Ascending aorta (tissue), 2 donors: ENCODE results near the gene CTSZ. TPM values are rescaled to one million over a fixed set of nuclear protein-coding genes. Genes with fewer than 3 reads are reported as not detected.

Source experiments
- DNase-seq, 2 donors: peaks; one replicate each; pipeline ENCODE4 v3.0.0-alpha.2; 2019; ENCODE audit warnings: low spot score in 2 of 2
- H3K27ac ChIP-seq, 2 donors: fragments of 200-600 bp; sonication (generic); one replicate each; pipeline ENCODE4 v1.5.1; 2016 to 2017; ENCODE audit warnings: mild to moderate bottlenecking in 1 of 2
- H3K27me3 ChIP-seq: fragments of 200-600 bp; sonication (generic); one replicate; pipeline ENCODE4 v1.5.1; 2017
- H3K36me3 ChIP-seq, 2 donors: fragments of 200-600 bp; sonication (generic); one replicate each; pipeline ENCODE4 v1.5.1; 2016
- H3K4me1 ChIP-seq, 2 donors: fragments of 200-600 bp; sonication (generic); one replicate each; pipeline ENCODE4 v1.5.1; 2016 to 2017; ENCODE audit warnings: mild to moderate bottlenecking in 1 of 2
- H3K4me3 ChIP-seq, 2 donors: fragments of 200-600 bp; sonication (generic); one replicate each; pipeline ENCODE4 v1.5.1; 2016 to 2017; ENCODE audit warnings: mild to moderate bottlenecking in 1 of 2
- H3K9me3 ChIP-seq, 2 donors: fragments of 200-600 bp; sonication (generic); one replicate each; pipeline ENCODE4 v1.5.1; 2016
- CTCF ChIP-seq, 3 experiments: fragments of 200-600 bp in 2 of 3; fragments of 450-650 bp in 1 of 3; sonication (generic) in 2 of 3; IDR thresholded peaks; one replicate each; pipeline ENCODE4 v1.5.1; 2016 to 2019; ENCODE audit warnings: antibody characterized with exemption in 3 of 3, mild to moderate bottlenecking in 1 of 3, moderate library complexity in 1 of 3
- intact Hi-C: fragments of 100-400 bp; cut with DNase I; formaldehyde crosslinking; loops from one replicate; pipeline ENCODE4 v1.15.1; 2023
- total RNA-seq: library from RNA; depleted of rRNA; stranded (reverse); fragments of >200 nt; gene quantifications from one replicate; pipeline ENCODE4 v1.1.0, GENCODE V29; 2016

CTSZ gene
- total RNA-seq, 1 donor from 2014 or later = 342 TPM

DNA sequence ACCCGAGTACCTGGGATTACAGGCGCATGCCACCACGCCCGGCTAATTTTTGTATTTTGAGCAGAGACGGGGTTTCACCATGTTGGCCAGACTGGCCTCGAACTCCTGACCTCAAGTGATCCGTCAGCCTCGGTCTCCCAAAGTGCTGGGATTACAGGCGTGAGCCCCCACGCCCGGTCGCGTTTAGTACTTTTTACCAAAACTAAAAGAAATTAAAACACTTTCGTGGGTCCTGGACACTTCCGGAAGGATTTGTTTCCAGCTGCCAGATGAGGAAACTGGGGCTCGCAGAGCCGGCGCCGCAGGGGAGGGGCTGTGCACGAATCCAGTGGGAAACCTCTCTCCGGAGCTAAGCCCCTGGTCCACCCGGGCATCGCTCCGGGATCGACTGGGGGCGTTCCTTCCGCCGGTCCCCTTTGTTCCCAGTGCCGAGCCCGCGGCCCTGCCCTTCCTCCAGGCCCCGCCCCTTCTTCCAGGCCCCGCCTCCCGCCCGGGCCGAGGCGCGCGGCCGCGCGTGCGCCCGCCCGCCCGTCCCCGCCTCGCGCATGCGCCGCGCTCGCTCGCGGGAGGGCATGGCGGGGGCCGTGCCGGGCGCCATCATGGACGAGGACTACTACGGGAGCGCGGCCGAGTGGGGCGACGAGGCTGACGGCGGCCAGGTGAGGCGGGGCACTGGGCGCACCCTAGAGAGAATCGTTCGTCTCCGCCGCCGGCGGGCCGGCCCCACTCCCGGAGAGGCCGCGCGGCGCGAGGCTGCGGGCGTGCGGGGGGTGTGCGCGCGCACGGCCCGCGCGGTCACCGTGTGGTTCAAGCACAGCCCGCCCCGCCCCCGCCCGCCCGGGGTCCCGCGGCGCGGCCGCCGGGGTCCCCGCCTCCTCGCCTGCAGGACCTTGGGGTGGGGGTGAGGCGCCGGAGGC, 26.1 kb downstream of the CTSZ start, which contains the start of gene NELFCD:
Gene NELFCD, plus strand, starts transcription at position 546 of the 917 bp plus-strand sequence. Its CDS starts 54 bp downstream, at position 600.
- H3K4me1 ChIP-seq = peaks cover 3 to 15% of the 10 kb centered on the region in 2 donors
- no peak for TF ChIP-seq CTCF (IDR thresholded peaks at IDR 0.05)
- H3K4me3 ChIP-seq = peak within 1 kb of the TSS; percentile 85 to 96
- peak in 1 of 2 donors; percentile 92 for DNase-seq
- no peaks in the 10 kb centered on the region for H3K36me3 ChIP-seq
- no peaks in the 10 kb centered on the region for H3K27me3 ChIP-seq
- intact Hi-C loops = loop anchor here (1.0 to 2.0 kb wide), 5 partner anchors 26 to 92 kb away; partner anchors contain the start of genes CTSZ and PRELID3B
- H3K9me3 ChIP-seq = peaks cover 0 to 4% of the 10 kb centered on the region in 2 donors
- H3K27ac ChIP-seq = peak within 1 kb of the TSS; percentile 83 to 85

DNA sequence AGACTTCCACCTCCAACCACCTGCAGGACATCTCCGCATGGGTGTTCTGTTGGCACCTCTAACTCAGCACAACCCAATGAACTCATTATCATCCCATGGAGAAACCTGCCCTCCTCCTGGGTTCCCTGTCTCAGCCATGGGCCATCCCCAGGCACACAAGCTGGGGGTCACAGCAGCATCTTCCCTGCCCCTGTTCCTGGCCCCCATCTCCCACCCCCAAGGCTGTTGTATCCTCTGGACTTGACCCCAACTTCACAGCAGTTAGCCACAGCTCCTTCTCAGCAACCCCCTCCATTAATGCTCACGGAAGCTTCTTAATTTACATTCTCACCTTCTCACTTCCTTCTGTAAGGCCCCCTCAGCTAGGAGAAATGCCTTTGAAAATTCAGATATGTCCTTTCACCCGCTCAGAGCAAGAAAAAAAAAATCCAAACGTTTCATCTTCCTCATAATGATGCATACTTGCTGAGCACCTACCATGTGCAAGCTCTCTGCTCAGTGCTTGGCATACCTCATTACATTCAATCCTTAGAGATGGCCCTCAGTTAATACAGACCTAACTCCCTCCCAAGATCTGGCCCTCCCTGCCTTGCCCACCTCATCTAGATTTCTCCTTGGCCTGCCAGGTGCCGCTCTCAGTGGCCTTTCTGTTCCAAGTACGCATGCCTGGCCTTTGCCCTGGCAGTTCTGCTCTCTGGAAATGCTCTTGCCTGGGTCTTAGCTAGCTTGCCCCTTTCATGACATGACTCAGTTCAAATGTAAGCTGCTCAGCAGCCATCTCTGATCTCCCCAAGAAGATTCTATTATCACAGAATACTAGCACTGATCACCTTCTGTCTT, 28.5 kb downstream of the CTSZ start:
- peaks cover 3 to 11% of the 10 kb centered on the region in 2 donors for H3K4me1 ChIP-seq
- H3K9me3 ChIP-seq = peaks cover 0 to 17% of the 10 kb centered on the region in 2 donors
- no peak overlapping the region for H3K4me3 ChIP-seq
- no peak for TF ChIP-seq CTCF (IDR thresholded peaks at IDR 0.05)
- intact Hi-C loops = no loop called here
- H3K36me3 ChIP-seq = no peaks in the 10 kb centered on the region
- DNase-seq = peak in 1 of 2 donors; percentile 54
- H3K27ac ChIP-seq = no peak overlapping the region
- no peaks in the 10 kb centered on the region for H3K27me3 ChIP-seq

DNA sequence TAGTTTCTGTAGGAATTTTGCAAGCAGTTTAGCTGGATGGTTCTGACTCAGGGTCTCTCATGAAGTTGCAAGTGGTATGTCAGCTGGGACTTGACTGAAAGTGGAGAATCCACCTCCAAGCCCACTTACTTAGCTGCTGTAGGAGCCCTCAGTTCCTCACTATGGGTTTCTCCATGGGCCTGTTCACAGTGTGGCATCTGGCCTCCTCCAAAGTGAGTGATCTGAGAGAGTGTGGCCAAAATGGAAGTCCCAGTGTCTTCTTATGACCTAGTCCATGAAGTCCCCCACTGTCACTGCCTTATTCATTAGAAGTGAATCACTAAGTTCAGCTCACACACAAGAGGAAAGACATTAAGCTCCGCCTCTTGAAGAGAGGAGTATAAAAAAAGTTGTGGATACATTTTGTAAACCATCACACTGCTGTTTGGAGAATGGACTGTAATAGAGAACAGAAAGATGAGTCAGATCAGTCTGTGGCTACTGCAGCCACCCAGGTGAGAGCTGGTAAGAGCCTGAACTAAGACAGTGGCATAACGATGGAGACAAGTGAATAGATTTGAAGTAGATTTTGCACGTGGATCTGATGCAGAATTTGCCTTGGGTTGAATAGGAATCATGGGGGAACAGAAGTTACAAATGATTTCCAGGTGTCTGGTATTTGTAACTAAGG, 30.9 kb downstream of the CTSZ start:
- Histone ChIP-seq H3K27me3 (no peaks in the 10 kb centered on the region), H3K4me3 (no peak overlapping the region), H3K9me3 (peaks cover 0 to 17% of the 10 kb centered on the region in 2 donors), H3K4me1 (peaks cover 0 to 3% of the 10 kb centered on the region in 2 donors), H3K36me3 (no peaks in the 10 kb centered on the region), H3K27ac (no peak overlapping the region)
- DNase-seq = peak in 1 of 2 donors; percentile 30
- no peak for TF ChIP-seq CTCF (IDR thresholded peaks at IDR 0.05)
- intact Hi-C loops = no loop called here

DNA sequence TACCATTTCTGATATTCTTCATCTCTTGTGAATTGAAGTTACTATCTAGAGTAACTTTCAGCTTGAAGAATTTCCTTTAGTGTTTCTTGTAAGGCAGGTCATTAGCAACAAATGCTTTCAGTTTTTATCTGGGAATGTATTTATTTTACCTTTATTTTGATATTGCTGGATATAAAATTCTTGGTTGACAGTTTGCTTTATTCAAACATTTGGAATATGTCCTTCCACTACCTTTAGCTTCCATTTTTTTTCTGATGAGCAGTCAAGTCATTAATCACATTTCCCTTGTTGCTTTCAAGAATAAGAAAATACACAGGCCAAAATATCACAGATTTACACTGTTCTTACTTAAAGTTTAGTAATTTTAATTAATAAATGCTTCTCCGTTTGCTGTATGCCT, 31.7 kb downstream of the CTSZ start:
- no peak overlapping the region for H3K4me3 ChIP-seq
- no peaks in the 10 kb centered on the region for H3K36me3 ChIP-seq
- no peak for TF ChIP-seq CTCF (IDR thresholded peaks at IDR 0.05)
- H3K27ac ChIP-seq = no peak overlapping the region
- no peaks in the 10 kb centered on the region for H3K4me1 ChIP-seq
- peaks cover 0 to 17% of the 10 kb centered on the region in 2 donors for H3K9me3 ChIP-seq
- H3K27me3 ChIP-seq = no peaks in the 10 kb centered on the region
- no peak for DNase-seq
- intact Hi-C loops = no loop called here

- Histone ChIP-seq H3K4me1 (no peaks in the 10 kb centered on the region), H3K4me3 (no peak overlapping the region), H3K9me3 (peaks cover 0 to 17% of the 10 kb centered on the region in 2 donors), H3K36me3 (no peaks in the 10 kb centered on the region), H3K27ac (no peak overlapping the region), H3K27me3 (no peaks in the 10 kb centered on the region)
- no peak for TF ChIP-seq CTCF (IDR thresholded peaks at IDR 0.05)
- DNase-seq = no peak
- intact Hi-C loops = no loop called here
These were observed 33.2 kb downstream of the CTSZ start for GRCh38 chr20:58973866-58974265.
